ENCODE data around the gene OSBPL10. TPM values are rescaled to one million over a fixed set of nuclear protein-coding genes. Genes with fewer than 3 reads are reported as not detected.
"Not testable (repeated sequence)": the region's sequence is repeated elsewhere in the genome, so short reads cannot be mapped to it uniquely, and the experiment has no call there.

OSBPL10 gene
- total and polyA plus RNA-seq, 8 donors = 26.6 to 42.6 (median 38.6) TPM

DNA sequence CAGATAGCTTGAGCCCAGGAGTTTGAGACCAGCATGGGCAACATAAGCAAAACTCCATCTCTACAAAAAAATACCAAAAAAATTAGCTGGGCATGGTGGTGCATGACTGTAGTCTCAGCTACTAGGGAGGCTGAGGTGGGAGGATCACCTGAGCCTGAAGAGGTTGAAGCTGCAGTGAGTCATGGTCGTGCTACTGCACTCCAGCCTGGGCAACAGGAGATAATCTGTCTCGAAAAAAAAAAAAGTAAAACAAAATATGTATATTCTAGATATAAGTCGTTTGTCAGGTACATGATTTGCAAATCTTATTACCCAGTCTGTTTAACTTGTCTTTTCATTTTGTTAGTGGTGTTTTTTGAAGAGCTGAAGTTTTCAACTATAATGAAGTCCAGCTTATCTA lies 40.7 kb upstream of the OSBPL10 start:
- Histone ChIP-seq H3K27me3 (no peaks in the 10 kb centered on the region), H3K9me3 (no peaks in the 10 kb centered on the region), H3K36me3 (no peaks in the 10 kb centered on the region), H3K4me3 (no peak overlapping the region), H3K4me1 (peaks cover 0 to 4% of the 10 kb centered on the region in 2 donors), H3K27ac (no peak overlapping the region)
- intact Hi-C loops (cut with DNase I) = loop anchor here (5.0 to 10.0 kb wide), 2 partner anchors 113 to 121 kb away; no protein-coding TSS in a partner anchor
- DNase-seq (no peak), ATAC-seq (no peak)
- TF ChIP-seq, protein P1, sequence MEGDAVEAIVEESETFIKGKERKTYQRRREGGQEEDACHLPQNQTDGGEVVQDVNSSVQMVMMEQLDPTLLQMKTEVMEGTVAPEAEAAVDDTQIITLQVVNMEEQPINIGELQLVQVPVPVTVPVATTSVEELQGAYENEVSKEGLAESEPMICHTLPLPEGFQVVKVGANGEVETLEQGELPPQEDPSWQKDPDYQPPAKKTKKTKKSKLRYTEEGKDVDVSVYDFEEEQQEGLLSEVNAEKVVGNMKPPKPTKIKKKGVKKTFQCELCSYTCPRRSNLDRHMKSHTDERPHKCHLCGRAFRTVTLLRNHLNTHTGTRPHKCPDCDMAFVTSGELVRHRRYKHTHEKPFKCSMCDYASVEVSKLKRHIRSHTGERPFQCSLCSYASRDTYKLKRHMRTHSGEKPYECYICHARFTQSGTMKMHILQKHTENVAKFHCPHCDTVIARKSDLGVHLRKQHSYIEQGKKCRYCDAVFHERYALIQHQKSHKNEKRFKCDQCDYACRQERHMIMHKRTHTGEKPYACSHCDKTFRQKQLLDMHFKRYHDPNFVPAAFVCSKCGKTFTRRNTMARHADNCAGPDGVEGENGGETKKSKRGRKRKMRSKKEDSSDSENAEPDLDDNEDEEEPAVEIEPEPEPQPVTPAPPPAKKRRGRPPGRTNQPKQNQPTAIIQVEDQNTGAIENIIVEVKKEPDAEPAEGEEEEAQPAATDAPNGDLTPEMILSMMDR (IDR thresholded peaks at IDR 0.05) = no peak

DNA sequence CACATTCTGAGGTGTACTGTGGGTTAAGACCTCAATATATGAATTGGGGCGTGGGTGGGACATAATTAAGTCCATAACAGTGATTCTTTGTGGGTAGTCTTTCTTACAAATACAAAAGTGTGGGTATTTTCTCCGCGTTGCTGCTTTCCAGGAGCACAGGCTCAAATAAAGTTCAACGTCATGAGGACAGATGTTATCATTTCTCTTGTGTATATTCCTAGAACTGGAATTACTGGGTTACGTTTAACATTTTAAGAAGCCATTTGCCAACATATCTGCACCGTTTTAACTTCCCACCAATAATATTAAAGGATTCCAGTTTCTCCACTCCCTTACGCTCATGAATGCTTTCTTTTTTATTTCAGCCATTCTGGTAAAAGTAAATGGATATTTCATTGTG lies 40.1 kb upstream of the OSBPL10 start:
- no peak overlapping the region for H3K4me3 ChIP-seq
- intact Hi-C loops (cut with DNase I) = loop anchor here (5.0 to 10.0 kb wide), 2 partner anchors 114 to 121 kb away; no protein-coding TSS in a partner anchor
- H3K27ac ChIP-seq = no peak overlapping the region
- no peak for ATAC-seq
- no peaks in the 10 kb centered on the region for H3K9me3 ChIP-seq
- no peaks in the 10 kb centered on the region for H3K27me3 ChIP-seq
- H3K36me3 ChIP-seq = no peaks in the 10 kb centered on the region
- H3K4me1 ChIP-seq = peaks cover 0 to 4% of the 10 kb centered on the region in 2 donors
- TF ChIP-seq, protein P1 (IDR thresholded peaks at IDR 0.05) = no peak
- no peak for DNase-seq

DNA sequence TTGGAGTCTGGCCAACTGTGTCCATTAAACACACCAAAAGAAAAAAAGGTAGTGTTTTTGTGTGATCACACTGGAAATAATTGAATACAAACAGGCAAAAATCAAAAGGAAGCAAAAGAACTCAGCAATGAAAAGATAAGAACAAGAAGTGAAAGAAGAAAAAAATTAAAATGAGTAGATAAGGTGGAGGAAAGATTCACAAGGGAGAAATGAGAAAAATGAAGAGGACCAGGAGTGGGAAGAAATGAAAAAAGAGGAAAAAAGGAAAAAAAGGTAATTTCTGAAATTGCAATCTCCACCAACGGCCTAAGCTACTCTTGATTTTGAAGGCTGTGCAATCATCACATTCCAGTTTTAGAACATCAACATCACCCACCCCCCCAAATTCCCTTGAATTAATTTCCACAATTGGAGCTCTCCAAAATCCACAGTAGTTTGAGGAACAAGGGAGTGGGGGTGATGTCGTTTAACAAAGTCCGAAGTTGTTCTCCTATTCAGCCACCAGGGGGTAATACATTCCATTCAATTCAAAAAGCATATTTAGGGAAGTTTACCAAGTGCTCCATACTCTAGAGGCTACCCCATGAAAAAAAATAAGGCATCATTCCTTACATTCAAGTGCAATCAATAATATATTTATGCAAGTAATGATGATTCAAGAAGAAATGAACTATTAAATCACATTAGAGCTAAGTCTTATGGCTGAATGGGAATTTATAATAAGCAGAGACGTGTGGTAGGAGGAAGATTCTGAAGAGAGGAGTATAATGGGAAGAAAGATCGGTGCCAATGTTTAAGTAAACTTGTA lies 37.9 kb upstream of the OSBPL10 start:
- H3K27ac ChIP-seq = no peak overlapping the region
- no peaks in the 10 kb centered on the region for H3K9me3 ChIP-seq
- peak in 2 of 4 donors; percentile 46 to 60 for DNase-seq
- no peak overlapping the region for H3K4me3 ChIP-seq
- peak; percentile 98 for ATAC-seq
- peaks cover 0 to 4% of the 10 kb centered on the region in 2 donors for H3K4me1 ChIP-seq
- no peaks in the 10 kb centered on the region for H3K36me3 ChIP-seq
- H3K27me3 ChIP-seq = no peaks in the 10 kb centered on the region
- TF ChIP-seq, protein P1 (IDR thresholded peaks at IDR 0.05) = peak; percentile 64 to 65
- intact Hi-C loops (cut with DNase I) = no loop called here

DNA sequence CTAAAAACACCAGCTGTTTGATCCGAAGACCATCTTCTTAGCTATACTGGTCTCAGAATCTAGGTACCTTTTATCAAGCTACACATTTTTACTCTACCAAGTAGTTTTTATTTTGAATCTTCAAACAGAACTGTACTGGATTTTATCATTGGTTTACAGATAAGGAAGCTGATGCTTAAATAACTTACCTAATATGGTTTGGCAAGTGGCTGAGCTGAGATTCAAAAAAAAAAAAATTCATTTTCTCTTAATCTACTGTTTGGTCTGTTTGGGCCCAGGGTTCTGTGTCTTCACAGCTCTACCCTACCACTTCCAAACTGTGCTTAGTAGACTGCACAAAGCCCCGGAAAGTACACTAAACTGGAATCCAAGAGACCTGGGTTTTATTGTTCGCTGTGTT lies 36.2 kb upstream of the OSBPL10 start:
- H3K36me3 ChIP-seq = no peaks in the 10 kb centered on the region
- H3K9me3 ChIP-seq = no peaks in the 10 kb centered on the region
- TF ChIP-seq, protein P1 (IDR thresholded peaks at IDR 0.05) = no peak
- ATAC-seq = no peak
- no peak overlapping the region for H3K27ac ChIP-seq
- intact Hi-C loops (cut with DNase I) = no loop called here
- H3K4me3 ChIP-seq = no peak overlapping the region
- H3K27me3 ChIP-seq = no peaks in the 10 kb centered on the region
- H3K4me1 ChIP-seq = peaks cover 0 to 4% of the 10 kb centered on the region in 2 donors
- DNase-seq = no peak

DNA sequence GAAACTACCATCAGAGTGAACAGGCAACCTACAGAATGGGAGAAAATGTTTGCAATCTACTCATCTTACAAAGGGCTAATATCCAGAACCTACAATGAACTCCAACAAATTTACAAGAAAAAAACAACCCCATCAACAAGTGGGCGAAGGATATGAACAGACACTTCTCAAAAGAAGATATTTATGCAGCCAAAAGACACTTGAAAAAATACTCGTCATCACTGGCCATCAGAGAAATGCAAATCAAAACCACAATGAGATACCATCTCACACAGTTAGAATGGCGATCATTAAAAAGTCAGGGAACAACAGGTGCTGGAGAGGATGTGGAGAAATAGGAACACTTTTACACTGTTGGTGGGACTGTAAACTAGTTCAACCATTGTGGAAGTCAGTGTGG lies 34.6 kb upstream of the OSBPL10 start:
- H3K4me3 ChIP-seq; H3K27me3 ChIP-seq; ATAC-seq; H3K36me3 ChIP-seq; H3K9me3 ChIP-seq; DNase-seq; H3K4me1 ChIP-seq; intact Hi-C loops (cut with DNase I); H3K27ac ChIP-seq: not testable (repeated sequence)

DNA sequence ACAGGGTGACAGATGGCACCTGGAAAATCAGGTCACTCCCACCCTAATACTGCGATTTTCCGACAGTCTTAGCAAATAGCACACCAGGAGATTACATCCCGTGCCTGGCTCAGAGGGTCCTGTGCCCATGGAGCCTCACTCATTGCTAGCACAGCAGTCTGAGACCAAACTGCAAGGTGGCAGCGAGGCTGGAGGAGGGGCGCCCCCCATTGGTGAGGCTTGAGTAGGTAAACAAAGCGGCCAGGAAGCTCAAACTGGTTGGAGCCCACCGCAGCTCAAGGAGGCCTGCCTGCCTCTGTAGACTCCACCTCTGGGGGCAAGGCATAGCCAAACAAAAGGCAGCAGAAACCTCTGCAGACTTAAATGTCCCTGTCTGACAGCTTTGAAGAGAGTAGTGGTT lies 29.6 kb upstream of the OSBPL10 start:
- H3K4me1 ChIP-seq; H3K36me3 ChIP-seq; H3K27ac ChIP-seq; H3K27me3 ChIP-seq; H3K9me3 ChIP-seq; DNase-seq; H3K4me3 ChIP-seq; intact Hi-C loops (cut with DNase I); ATAC-seq: not testable (repeated sequence)
